Left hindlimb (tissue), 1 donor: ENCODE measurements around the gene KPNA1.

Experiments
- DNase-seq: peaks from one replicate; pipeline ENCODE4 v3.0.0-alpha.2; 2018

Gene KPNA1

DNA sequence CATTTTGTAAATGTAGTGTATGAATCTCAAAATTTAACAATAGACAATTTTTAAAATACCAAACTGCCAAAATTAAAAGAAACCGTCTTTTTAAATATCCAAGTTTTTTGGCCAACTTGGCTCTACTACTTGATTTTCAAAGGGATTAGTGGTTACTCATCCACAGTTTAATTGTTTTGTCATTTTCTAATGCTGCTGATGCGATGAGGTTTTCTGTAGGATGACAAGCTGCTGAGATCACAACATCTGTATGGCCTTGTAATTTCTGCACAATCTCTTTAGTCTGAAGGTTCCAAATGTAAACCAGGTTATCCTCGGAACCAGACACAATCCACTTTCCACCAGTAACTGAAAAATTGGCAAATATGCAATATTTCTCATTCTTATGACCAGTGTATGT, 100.3 kb downstream of the KPNA1 start:
- DNase-seq = no peak

DNA sequence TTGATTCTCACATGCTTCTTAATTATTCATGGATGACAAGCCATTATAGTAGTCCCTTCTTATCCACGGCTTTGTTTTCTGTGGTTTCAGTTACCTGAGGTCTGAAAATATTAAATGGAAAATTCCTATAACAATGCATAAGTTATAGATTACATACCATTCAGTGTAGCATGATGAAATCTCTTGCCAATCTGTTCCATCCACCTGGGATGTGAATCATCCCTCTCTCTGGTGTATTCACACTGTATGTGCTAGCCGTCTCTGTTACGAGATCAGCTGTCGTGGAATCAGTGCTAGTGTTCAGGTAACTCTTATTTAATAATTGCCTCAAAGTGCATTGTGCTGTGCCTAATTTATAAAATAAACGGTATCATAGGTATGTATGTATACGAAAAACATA, 104.1 kb downstream of the KPNA1 start:
- no peak for DNase-seq

GRCh38 chr3:122410111-122410510, 104.6 kb downstream of the KPNA1 start:
- DNase-seq = no peak

- no peak for DNase-seq
These were observed 105.3 kb downstream of the KPNA1 start for GRCh38 chr3:122409446-122409845.

DNA sequence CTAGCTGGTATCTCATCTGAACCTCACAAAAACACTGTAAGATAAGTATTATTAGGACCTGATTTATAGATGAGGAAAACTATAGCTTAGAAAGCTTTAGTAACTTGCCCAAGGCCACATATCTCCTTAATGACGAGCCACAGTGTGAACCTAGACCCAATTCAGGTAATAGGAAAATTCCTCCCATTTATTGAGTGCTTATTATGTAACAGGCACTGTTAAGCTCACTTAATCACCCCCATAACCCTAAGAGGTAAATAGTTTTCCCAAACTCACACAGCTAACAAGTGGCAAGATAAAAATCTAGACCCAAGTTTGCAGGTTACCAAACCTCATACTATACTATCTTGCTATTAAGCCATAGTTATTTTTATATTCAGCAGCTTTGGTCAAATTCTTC, 106.8 kb downstream of the KPNA1 start:
- no peak for DNase-seq

- DNase-seq = no peak
These were observed 108.5 kb downstream of the KPNA1 start for GRCh38 chr3:122406198-122406597.

- no peak for DNase-seq
These were observed 109.7 kb downstream of the KPNA1 start for GRCh38 chr3:122405015-122405414.

GRCh38 chr3:122403489-122403888, 111.2 kb downstream of the KPNA1 start:
- no peak for DNase-seq

- DNase-seq = no peak
These were observed 115.8 kb downstream of the KPNA1 start for GRCh38 chr3:122398920-122399319.

GRCh38 chr3:122397201-122397600, 117.5 kb downstream of the KPNA1 start:
- DNase-seq = no peak

- DNase-seq = no peak
These were observed 118.2 kb downstream of the KPNA1 start for GRCh38 chr3:122396511-122396910.

GRCh38 chr3:122395582-122395981, 119.2 kb downstream of the KPNA1 start:
- DNase-seq = no peak

- no peak for DNase-seq
These were observed 120.6 kb downstream of the KPNA1 start for GRCh38 chr3:122394173-122394572.

- no peak for DNase-seq
These were observed 121.6 kb downstream of the KPNA1 start for GRCh38 chr3:122392868-122393844.

- DNase-seq = no peak
These were observed 122.9 kb downstream of the KPNA1 start for GRCh38 chr3:122391681-122392446.

- DNase-seq = no peak
These were observed 124.1 kb downstream of the KPNA1 start for GRCh38 chr3:122390665-122391064.

GRCh38 chr3:122389892-122390291, 124.8 kb downstream of the KPNA1 start:
- DNase-seq = no peak

- no peak for DNase-seq
These were observed 125.5 kb downstream of the KPNA1 start for GRCh38 chr3:122389197-122389596.

GRCh38 chr3:122387709-122388108, 127.0 kb downstream of the KPNA1 start:
- DNase-seq = no peak

- peak; percentile 95 for DNase-seq
These were observed 130.7 kb downstream of the KPNA1 start, which contains the start of gene FAM162A for GRCh38 chr3:122383771-122384697. Gene FAM162A (plus strand): TSS chr3:122384182. CDS start chr3:122384266, 84 bp downstream.

- peak; percentile 91 for DNase-seq
These were observed 131.7 kb downstream of the KPNA1 start, which contains the start of gene MIX23 for GRCh38 chr3:122382888-122383666. Gene MIX23 (minus strand): TSS chr3:122383231. CDS start chr3:122383224, 7 bp downstream.

GRCh38 chr3:122377975-122378374, 136.8 kb downstream of the KPNA1 start:
- no peak for DNase-seq
